Urinary bladder (tissue), 4 donors: Measurements from ENCODE around the gene TMEM9. TPM values are rescaled to one million over a fixed set of nuclear protein-coding genes. Genes with fewer than 3 reads are reported as not detected.

Experiments used
- DNase-seq: peaks from one replicate; pipeline ENCODE4 v3.0.0-alpha.2; 2015; ENCODE audit errors: extremely low spot score
- H3K27ac ChIP-seq: one replicate; pipeline ENCODE4 v1.5.1; 2013; ENCODE audit warnings: low read depth, mild to moderate bottlenecking, moderate library complexity
- H3K36me3 ChIP-seq: one replicate; pipeline ENCODE4 v1.6.1; 2013; ENCODE audit warnings: mild to moderate bottlenecking, moderate library complexity; ENCODE audit not compliant: insufficient read depth
- H3K4me1 ChIP-seq: one replicate; pipeline ENCODE4 v1.6.1; 2013; ENCODE audit warnings: mild to moderate bottlenecking, moderate library complexity; ENCODE audit not compliant: insufficient read depth
- H3K4me3 ChIP-seq: one replicate; pipeline ENCODE4 v1.5.1; 2013; ENCODE audit warnings: low read depth, low read length
- WGBS: extraction: QIAGEN DNeasy Blood & Tissue Kit; methylation state at CpG from one replicate; pipeline ENCODE4 v1.1.7; 2013; 5-methylcytosine and 5-hydroxymethylcytosine counted together
- polyA plus RNA-seq: library from polyadenylated mRNA; stranded (reverse); fragments of 200-250 nt; gene quantifications from one replicate; pipeline ENCODE4 v1.2.3, GENCODE V29; 2013
- total RNA-seq: library from RNA; depleted of rRNA; stranded (reverse); fragments of >200 nt; gene quantifications from one replicate; pipeline ENCODE4 v1.2.3, GENCODE V29; 2014
- donor health status: healthy with polysubstance abuse.
- donor health status: healthy.

The TMEM9 gene
- total and polyA plus RNA-seq, 2 donors: 46.4 to 91.9 TPM

DNA sequence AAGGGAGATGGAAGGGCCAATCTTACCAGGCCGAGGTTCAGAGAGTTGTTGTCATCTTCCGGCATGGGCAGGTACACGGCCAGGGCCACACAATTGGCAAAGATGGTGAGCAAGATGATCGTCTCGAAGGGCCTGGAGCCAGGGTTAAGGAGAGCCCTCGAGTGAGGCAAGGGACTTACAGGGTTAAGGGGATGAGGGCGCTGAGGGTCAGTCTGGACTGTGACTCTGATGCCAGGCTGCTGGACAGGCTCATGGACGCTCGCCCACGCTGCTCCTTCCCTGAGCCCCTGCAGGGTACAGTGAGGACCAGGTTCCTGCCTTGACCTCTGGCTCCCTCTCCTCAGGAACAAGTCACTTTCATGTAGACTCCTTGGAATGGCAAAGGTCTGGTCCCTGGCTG, 44.1 kb downstream of the TMEM9 start:
- no peak for DNase-seq
- no peak overlapping the region for H3K27ac ChIP-seq
- H3K36me3 ChIP-seq: no peaks in the 10 kb centered on the region
- H3K4me3 ChIP-seq: no peak overlapping the region
- WGBS: 91% methylated on average over 10 of the region's 10 CpGs
- H3K4me1 ChIP-seq: no peaks in the 10 kb centered on the region

DNA sequence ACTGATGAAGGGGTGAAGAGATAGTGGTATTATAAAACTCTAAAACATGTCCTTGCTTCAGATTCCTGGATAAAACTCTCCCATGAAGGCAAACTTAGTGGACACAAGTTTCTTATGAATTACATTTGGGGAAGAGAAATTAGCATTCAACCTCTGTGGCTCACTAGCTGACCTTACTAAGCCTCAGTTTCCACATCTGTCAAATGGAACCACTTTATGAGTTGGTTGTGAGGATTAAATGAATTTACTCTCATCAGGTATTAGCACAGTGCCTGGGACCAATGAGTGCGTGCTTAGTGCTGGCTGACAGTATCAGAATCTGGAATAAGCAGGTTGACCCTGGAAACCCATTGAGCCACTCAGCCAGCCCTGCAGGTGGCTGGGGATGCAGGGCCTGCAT, 44.6 kb downstream of the TMEM9 start:
- DNase-seq: no peak
- 98% methylated on average over 1 of the region's 1 CpG for WGBS
- Histone ChIP-seq H3K27ac (no peak overlapping the region), H3K4me3 (no peak overlapping the region), H3K4me1 (no peaks in the 10 kb centered on the region), H3K36me3 (no peaks in the 10 kb centered on the region)

DNA sequence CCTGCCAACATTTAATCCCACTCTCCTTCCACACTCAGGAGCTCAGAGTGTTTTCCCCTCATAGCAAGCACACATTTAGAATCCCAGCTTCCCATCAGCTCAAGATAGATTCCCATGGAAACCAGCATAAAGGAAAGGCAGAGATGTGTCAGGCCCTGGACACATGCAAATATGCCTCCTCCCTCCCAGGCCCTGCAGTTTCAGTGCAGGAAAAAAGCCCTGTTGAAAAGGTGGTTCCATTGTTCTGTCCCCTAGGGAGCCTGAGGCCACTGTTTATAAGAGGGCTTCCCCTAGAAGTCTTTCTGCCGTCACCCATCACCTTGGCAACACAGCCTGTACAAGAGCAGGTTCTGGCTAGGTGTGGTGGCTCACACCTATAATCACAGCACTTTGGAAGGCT, 45.7 kb downstream of the TMEM9 start:
- Histone ChIP-seq H3K4me1 (peaks cover 3% of the 10 kb centered on the region), H3K36me3 (no peaks in the 10 kb centered on the region), H3K27ac (no peak overlapping the region), H3K4me3 (no peak overlapping the region)
- 80% methylated on average over 1 of the region's 1 CpG for whole genome bisulfite sequencing
- no peak for DNase-seq

DNA sequence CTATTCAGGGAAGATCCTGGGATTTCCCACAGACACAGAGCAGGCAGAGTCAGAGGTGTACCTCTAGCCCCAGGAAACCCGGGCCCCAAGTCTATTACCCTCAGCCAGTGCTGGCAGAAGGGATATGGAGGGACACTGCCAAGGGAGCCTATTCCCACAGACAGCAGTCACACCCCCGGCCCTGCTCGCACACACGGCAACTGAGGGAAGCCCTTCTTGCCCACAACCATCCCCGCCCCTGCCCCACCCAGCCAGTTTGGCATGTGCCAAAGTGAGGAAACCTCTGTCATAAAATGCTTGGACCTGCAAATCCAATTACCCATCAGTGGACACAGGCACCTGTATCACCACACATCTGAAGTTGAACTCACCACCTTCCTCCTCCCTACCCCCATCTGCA, 48.6 kb downstream of the TMEM9 start:
- H3K27ac ChIP-seq: no peak overlapping the region
- DNase-seq: no peak
- WGBS: 83% methylated on average over 5 of the region's 5 CpGs
- H3K36me3 ChIP-seq: no peaks in the 10 kb centered on the region
- no peak overlapping the region for H3K4me3 ChIP-seq
- H3K4me1 ChIP-seq: peaks cover 3% of the 10 kb centered on the region

DNA sequence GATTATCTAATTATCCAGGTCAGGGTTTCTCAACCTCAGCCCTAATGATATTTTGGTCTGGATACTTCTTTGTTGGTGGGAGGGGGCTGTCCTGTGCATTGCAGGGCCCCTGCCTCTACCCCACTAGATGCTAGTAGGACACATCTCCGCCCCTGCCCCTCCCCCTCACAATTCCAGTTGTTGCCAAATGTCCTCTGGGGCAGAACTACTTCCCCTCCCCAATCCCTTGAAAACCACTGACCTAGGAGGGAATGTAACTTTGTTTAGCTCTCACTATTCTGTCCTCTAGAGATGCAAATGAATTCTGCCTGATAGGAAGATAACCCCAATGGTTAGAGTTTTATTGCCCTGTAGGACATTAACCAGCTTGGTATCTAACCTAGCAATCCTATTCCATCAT, 50.1 kb downstream of the TMEM9 start:
- WGBS: 77% methylated on average over 1 of the region's 1 CpG
- Histone ChIP-seq H3K27ac (no peak overlapping the region), H3K4me1 (peaks cover 3% of the 10 kb centered on the region), H3K4me3 (no peak overlapping the region), H3K36me3 (no peaks in the 10 kb centered on the region)
- DNase-seq: no peak

DNA sequence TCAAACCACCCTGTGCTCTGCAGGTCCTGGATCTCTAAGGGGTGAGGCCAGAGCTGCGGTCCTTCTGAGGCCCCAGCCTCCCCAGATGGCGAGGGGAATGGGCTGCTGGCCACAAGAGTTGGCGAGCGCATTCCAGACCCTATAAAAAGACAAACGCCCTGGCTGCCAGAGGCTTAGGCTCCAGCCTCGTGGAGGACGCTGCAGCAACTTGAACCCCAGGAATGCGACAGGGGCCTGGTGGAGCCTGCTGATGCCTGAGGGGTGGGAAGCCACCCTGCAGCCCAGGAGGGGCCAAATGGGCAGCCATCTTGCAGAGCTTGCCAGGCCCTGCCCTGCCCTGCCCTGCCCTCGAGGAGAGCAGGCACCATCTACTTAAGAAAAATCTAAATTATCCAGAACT, 50.6 kb downstream of the TMEM9 start:
- DNase-seq: no peak
- no peak overlapping the region for H3K27ac ChIP-seq
- no peaks in the 10 kb centered on the region for H3K36me3 ChIP-seq
- no peak overlapping the region for H3K4me3 ChIP-seq
- 61% methylated on average over 9 of the region's 9 CpGs for WGBS
- peaks cover 3% of the 10 kb centered on the region for H3K4me1 ChIP-seq

DNA sequence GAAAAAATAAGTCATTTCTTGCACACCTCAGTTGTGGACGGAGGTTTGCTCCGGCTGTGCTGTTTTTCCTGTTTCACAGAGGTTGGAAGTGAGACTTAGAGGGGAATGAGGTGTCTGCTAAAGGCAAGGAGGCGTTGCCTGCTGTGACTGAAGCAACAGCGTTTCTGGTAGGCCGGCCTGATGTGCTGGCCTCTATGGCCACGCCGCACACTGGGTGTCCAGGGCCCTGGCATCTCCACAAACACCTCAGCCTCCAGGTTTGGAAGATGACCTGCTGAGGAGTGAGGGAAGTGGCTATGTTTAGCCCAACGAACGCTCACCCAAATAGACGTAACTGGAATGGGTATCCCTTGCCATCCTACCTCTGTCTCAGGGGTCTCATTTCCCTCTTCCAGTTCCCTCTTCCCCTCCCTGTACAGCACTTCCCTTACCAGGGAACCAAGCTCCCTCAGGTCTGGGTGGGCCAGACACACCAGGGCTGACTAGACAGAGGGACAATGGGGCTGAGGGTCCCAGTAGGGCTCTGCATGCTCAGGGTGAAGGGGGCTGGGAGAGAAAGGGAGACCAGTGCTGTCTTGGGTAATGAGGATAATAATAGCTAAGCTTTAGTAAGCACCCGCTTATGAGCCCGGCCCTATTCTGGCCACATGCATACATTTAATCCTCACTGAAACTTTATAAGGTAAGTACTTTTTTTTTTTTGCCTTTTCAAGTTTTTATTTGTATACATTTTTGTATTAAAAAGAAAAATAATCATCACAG, 53.9 kb downstream of the TMEM9 start:
- Histone ChIP-seq H3K4me1 (peaks cover 3% of the 10 kb centered on the region), H3K36me3 (no peaks in the 10 kb centered on the region), H3K27ac (no peak overlapping the region), H3K4me3 (no peak overlapping the region)
- DNase-seq: no peak
- 91% methylated on average over 12 of the region's 12 CpGs for WGBS

DNA sequence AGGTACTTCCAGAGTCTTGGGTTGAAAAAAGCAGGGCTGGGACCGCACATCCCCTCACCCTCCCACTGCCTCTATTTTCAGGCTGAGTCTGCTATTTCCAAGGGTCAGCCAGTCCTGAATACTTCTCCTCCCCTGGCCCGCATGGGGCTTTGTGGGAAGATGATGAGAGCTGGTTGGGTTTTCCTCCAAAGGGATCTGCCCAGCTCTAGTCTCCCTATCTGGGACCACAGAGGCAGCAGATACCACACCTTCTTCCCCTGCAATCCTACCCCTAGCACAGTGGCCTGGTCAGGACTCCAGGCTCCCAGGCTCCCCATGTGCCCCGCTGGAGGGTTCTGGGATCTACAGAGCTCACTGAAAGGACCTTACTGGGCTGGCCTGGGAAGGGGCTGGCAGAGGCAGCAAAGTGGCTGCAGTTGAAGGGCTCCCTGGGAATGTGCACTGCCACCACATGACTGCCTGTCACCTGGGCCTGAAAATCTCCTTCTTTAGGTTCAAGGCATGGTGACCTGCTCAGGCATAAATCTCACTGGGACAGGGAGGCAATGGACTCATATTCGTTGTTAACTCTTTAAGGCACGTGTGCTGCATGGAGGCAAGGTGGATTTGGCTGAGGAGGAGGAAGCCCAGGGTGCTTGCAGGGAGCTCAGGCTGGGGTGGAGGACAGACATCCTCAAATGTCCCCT, 55.1 kb downstream of the TMEM9 start:
- no peak overlapping the region for H3K27ac ChIP-seq
- peaks cover 3% of the 10 kb centered on the region for H3K4me1 ChIP-seq
- H3K4me3 ChIP-seq: no peak overlapping the region
- DNase-seq: no peak
- no peaks in the 10 kb centered on the region for H3K36me3 ChIP-seq
- 82% methylated on average over 5 of the region's 5 CpGs for WGBS

DNA sequence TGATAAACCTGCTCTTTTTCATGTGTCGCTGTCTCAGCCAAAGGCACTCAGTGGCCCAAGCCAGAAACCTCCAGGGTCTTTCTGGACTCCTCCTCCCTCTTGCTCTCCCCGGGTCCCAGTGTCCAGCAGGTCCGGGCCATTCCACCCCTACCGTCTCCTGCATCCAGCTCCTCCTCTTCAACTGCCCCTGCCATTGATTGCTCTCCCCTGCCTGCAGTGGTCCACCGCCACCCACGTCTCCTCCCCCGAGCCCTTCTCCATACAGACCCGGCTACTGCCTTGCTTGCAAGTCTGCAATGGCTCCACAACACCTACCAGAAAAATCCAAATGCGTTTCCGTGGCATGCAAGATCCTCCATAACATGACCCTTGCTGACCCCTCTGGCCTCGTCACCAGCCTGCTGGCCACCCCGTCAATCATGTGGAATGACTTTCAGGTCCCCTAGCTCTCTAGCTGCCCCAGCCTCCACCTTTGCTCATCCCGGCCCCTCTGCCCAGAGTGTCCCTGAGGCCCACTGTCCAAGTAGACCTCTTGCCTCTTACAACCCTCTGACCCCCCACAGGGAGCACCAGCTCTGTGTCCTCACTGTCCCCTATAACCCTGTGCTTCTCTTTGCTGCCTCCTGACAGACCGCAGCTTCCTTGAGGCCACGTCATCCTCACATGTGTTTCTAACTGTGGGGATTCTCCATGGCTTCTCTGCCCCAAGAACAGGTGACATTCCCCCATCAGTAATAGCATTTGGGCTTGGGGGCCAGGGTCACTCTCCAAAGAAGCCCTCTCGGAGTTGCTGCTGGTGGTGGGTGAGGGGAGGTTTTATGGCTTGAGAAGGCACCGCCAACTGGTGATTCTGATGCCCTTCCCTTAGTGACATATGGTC, 57.1 kb downstream of the TMEM9 start:
- H3K4me1 ChIP-seq: no peaks in the 10 kb centered on the region
- DNase-seq: no peak
- no peak overlapping the region for H3K27ac ChIP-seq
- no peak overlapping the region for H3K4me3 ChIP-seq
- H3K36me3 ChIP-seq: no peaks in the 10 kb centered on the region
- 77% methylated on average over 17 of the region's 17 CpGs for WGBS

DNA sequence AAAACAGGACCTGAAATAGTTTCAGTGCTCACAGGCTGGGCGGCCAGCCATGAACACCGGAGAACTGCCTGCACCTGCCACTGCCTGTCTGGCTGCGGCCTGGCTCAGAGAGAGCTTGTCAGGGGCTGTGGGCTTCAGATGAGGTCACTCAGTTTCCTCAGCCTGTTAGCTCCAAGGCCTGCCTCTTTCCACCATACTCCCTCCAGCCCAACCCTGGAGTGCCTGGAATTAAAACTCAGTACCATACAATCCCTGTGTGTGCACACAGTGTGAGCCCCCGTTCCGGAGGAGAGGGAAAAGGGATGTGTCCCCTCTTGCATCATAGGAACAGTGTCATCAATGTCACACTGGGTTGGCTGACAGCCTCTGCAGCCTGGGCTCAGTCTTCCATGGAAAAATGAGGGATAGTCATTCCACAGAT, 58.2 kb downstream of the TMEM9 start:
- H3K4me3 ChIP-seq: no peak overlapping the region
- WGBS: 79% methylated on average over 5 of the region's 5 CpGs

DNA sequence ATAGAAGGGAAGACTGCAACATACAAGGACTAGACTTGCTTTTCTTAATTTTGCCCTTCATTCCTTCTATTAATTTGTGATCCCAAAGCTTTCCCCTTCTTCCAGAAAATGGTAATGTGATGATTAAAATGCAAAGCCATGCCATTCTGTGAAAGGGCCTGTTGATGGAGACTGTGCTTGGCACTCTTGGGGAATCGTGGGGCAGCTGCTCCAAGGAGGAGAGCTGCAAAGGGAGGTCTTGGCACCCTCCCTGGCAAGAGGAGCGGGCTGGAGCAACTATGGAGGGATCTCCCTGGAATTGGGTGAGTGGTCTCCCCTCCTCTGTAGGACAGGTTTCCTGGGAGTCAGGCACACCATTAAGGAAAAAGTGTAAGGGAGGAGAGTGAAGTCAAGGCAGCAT, 58.7 kb downstream of the TMEM9 start:
- no peak overlapping the region for H3K4me3 ChIP-seq
- no peak for DNase-seq
- H3K36me3 ChIP-seq: no peaks in the 10 kb centered on the region
- WGBS: 92% methylated on average over 2 of the region's 2 CpGs
- no peaks in the 10 kb centered on the region for H3K4me1 ChIP-seq
- no peak overlapping the region for H3K27ac ChIP-seq

More for the DNA sequence above, 58.2 kb downstream of the TMEM9 start:
- Histone ChIP-seq H3K36me3 (no peaks in the 10 kb centered on the region), H3K4me1 (no peaks in the 10 kb centered on the region), H3K27ac (no peak overlapping the region)
- DNase-seq: no peak

DNA sequence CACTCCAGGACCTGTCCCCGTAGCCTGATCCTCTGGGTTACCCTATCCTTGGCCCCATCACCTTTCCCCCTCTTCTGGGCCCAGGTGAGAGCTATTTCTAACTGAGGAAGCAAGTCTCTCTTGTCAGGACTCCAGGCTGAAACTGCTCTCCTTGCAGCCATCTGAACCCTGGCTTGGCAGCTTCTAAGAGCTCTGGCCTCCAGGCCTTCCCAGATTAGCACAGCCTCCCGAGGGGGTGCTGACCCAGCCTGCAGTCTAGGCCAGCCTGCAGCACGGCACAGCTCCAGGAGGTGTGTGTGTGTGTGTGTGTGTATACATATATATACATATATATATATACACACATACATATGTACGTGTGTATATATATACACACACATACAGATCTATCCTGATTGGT, 59.4 kb downstream of the TMEM9 start:
- WGBS: 70% methylated on average over 4 of the region's 4 CpGs
- Histone ChIP-seq H3K4me1 (no peaks in the 10 kb centered on the region), H3K36me3 (no peaks in the 10 kb centered on the region), H3K4me3 (no peak overlapping the region), H3K27ac (no peak overlapping the region)
- DNase-seq: no peak

DNA sequence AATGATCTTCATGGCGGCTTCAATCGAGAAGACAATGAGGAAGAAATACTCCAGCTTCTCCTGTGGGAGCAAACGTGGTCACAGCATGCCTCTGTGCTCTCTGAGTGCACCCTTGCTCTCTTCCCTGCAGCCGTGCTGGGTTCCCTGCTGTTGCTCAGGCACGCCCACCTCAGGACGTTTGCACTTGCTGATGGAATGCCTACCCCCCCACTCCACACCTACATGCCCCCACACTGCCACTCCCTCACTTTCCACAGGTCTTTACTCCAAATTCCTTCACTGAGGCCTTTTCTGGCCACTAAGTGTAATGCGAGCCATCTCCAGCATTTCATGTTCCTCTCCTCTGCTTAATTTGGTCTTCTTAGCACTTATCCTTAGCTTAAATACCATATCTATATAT, 60.3 kb downstream of the TMEM9 start:
- 87% methylated on average over 7 of the region's 7 CpGs for WGBS
- Histone ChIP-seq H3K4me1 (no peaks in the 10 kb centered on the region), H3K27ac (no peak overlapping the region), H3K36me3 (no peaks in the 10 kb centered on the region), H3K4me3 (no peak overlapping the region)
- no peak for DNase-seq

DNA sequence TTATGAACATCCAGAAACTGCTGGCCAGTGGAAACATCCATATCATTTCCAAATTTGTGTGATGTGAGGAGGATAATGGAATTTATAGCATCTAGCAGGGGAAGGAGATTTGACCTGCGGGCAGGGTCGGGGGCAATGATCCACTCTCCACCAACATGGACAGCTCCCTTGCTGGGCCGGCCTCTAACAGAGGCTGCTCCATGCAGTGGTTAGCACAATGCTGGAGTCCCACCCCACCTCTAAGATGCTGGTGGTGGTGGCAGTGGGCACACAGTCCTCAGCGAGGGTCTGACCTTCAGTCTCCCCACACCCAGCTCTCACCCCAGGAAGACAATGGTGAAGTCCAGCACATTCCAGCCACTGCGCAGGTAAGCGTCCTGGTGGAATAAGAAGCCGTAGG, 60.7 kb downstream of the TMEM9 start:
- 94% methylated on average over 7 of the region's 7 CpGs for WGBS
- Histone ChIP-seq H3K27ac (no peak overlapping the region), H3K4me3 (no peak overlapping the region), H3K36me3 (no peaks in the 10 kb centered on the region), H3K4me1 (no peaks in the 10 kb centered on the region)
- no peak for DNase-seq
